GM13977 (cell line): Measurements from ENCODE around the gene IL1RL1.

Source experiments
- DNase-seq: peaks from one replicate; pipeline ENCODE4 v3.0.0; 2012; ENCODE audit warnings: low spot score
- CTCF ChIP-seq: IDR thresholded peaks from 2 replicates; pipeline ENCODE4 v1.5.1; 2012; ENCODE audit warnings: mild to moderate bottlenecking, control low read depth; ENCODE audit not compliant: insufficient read depth; ENCODE audit errors: extremely low read depth, missing control alignments
- in situ Hi-C: fragments of 300-500 bp; cut with MboI; formaldehyde crosslinking; loops from one replicate; pipeline ENCODE4 v1.12.0; 2022; ENCODE audit warnings: low sequenced_read_pairs, low pct_unique_long_range_greater_than_20kb, mixed read lengths, inconsistent platforms; ENCODE audit not compliant: unreplicated experiment

The IL1RL1 gene

GRCh38 chr2:102399499-102400141 lies 88.3 kb downstream of the IL1RL1 start:
- no peak for DNase-seq
- no peak for TF ChIP-seq CTCF
- in situ Hi-C loops = no loop called here

GRCh38 chr2:102401456-102401855 lies 90.1 kb downstream of the IL1RL1 start:
- no peak for DNase-seq
- TF ChIP-seq CTCF = no peak
- in situ Hi-C loops = no loop called here
